ENCODE data around the gene JCAD.
"Not testable (repeated sequence)": the region's sequence is repeated elsewhere in the genome, so short reads cannot be mapped to it uniquely, and the experiment has no call there.

JCAD gene

GRCh38 chr10:30026578-30026977 lies 32.8 kb downstream of the JCAD start:
- DNase-seq (ENCODE audit: low read depth) = no peak

GRCh38 chr10:30026080-30026479 lies 33.3 kb downstream of the JCAD start:
- DNase-seq (ENCODE audit: low read depth) = no peak

GRCh38 chr10:30025428-30025827 lies 34.0 kb downstream of the JCAD start:
- not testable (repeated sequence) for DNase-seq (ENCODE audit: low read depth)

- DNase-seq (ENCODE audit: low read depth) = no peak
Measured at GRCh38 chr10:30022590-30022989, 36.8 kb downstream of the JCAD start.

- no peak for DNase-seq (ENCODE audit: low read depth)
Measured at GRCh38 chr10:30019468-30019867, 39.9 kb downstream of the JCAD start.

GRCh38 chr10:30018496-30018895 lies 40.9 kb downstream of the JCAD start:
- DNase-seq (ENCODE audit: low read depth) = no peak

GRCh38 chr10:30017966-30018365 lies 41.4 kb downstream of the JCAD start:
- DNase-seq (ENCODE audit: low read depth) = no peak

GRCh38 chr10:30017556-30017955 lies 41.8 kb downstream of the JCAD start:
- DNase-seq (ENCODE audit: low read depth) = no peak

- DNase-seq (ENCODE audit: low read depth) = no peak
Measured at GRCh38 chr10:30014511-30014910, 44.9 kb downstream of the JCAD start.

- no peak for DNase-seq (ENCODE audit: low read depth)
Measured at GRCh38 chr10:30013757-30014156, 45.6 kb downstream of the JCAD start.

GRCh38 chr10:30011956-30012647 lies 47.3 kb downstream of the JCAD start:
- no peak for DNase-seq (ENCODE audit: low read depth)

- DNase-seq (ENCODE audit: low read depth) = no peak
Measured at GRCh38 chr10:30011396-30011795, 48.0 kb downstream of the JCAD start.

GRCh38 chr10:30007406-30007805 lies 52.0 kb downstream of the JCAD start:
- DNase-seq (ENCODE audit: low read depth) = no peak

GRCh38 chr10:30006410-30006809 lies 53.0 kb downstream of the JCAD start:
- DNase-seq (ENCODE audit: low read depth) = no peak

- DNase-seq (ENCODE audit: low read depth) = not testable (repeated sequence)
Measured at GRCh38 chr10:30005116-30005515, 54.3 kb downstream of the JCAD start.

GRCh38 chr10:30002426-30003266 lies 56.7 kb downstream of the JCAD start:
- DNase-seq (ENCODE audit: low read depth) = no peak

GRCh38 chr10:30000802-30001571 lies 58.4 kb downstream of the JCAD start:
- peak; percentile 67 for DNase-seq (ENCODE audit: low read depth)

- DNase-seq (ENCODE audit: low read depth) = peak; percentile 27
Measured at GRCh38 chr10:29998142-29998808, 61.1 kb downstream of the JCAD start.

- DNase-seq (ENCODE audit: low read depth) = no peak
Measured at GRCh38 chr10:29994811-29995210, 64.6 kb downstream of the JCAD start.

GRCh38 chr10:29993319-29993915 lies 66.0 kb downstream of the JCAD start:
- no peak for DNase-seq (ENCODE audit: low read depth)

- DNase-seq (ENCODE audit: low read depth) = no peak
Measured at GRCh38 chr10:29992914-29993313, 66.5 kb downstream of the JCAD start.

- no peak for DNase-seq (ENCODE audit: low read depth)
Measured at GRCh38 chr10:29991382-29991781, 68.0 kb downstream of the JCAD start.
